Hematopoietic multipotent progenitor cell treated with erythropoietin and hydrocortisone succinate and interleukin-3 and kit ligand, for 8 days (in vitro differentiated cells): ENCODE data around the gene HLCS.

ENCODE experiments used
- DNase-seq: peaks from one replicate; pipeline ENCODE4 v3.0.0-alpha.2; 2015

Gene HLCS

DNA sequence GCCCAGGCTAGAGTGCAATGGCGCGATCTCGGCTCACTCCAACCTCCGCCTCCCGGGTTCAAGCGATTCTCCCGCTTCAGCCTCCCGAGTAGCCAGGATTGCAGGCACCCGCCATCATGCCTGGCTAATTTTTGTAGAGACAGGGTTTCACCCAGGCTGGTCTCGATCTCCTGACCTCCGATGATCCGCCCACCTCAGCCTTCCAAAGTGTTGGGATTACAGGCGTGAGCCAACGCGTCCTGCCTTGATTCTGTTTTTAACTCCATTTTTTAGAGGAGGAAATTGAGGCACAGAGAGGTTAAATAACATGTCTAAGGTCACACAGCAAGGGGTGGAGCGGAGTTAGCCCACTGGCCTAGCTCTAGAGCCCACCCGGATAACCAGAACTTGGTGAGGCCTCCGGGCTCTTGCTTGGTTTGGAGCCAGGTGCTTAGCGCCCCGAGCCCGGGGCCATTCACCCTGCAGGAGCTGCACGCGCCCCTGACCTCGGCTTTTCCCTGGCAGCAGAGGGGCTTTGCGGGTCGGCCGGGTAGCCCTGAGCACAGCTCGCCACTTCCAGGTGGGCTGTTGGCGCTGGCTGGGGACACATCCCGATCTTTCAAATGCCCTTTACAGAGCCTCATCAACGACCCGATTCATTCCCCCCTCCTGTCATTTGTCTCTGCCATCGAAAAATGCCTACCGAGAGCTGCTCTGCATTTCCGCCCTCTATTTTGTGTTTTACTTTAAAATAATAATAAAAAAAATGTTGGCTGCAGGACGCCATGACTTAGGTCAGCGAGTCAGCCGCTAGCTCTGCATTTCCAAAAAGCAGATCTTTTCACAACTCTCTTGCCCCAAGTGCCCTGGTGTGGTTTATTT lies 256.4 kb downstream of the HLCS start:
- no peak for DNase-seq

DNA sequence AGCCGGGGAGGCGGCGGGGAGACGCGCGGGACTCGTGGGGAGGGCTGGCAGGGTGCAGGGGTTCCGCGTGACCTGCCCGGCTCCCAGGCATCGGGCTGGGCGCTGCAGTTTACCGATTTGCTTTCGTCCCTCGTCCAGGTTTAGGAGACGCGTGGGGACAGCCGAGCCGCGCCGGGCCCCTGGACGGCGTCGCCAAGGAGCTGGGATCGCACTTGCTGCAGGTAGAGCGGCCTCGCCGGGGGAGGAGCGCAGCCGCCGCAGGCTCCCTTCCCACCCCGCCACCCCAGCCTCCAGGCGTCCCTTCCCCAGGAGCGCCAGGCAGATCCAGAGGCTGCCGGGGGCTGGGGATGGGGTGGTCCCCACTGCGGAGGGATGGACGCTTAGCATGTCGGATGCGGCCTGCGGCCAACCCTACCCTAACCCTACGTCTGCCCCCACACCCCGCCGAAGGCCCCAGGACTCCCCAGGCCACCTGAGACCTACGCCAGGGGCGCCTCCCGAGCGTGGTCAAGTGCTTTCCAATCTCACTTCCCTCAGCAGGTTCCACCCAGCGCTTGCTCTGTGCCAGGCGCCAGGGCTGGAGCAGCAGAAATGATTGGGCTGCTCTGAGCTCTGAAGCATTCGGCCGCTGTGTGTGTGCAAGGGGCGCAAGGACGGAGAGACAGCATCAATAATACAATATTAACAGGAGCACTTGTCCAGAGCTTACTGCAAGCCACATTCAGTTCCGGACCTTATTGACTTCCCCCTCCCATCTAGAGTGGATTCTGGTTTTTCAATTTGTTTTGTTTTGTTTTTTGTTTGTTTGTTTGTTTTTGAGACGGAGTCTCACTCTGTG lies 257.2 kb downstream of the HLCS start:
- no peak for DNase-seq

DNA sequence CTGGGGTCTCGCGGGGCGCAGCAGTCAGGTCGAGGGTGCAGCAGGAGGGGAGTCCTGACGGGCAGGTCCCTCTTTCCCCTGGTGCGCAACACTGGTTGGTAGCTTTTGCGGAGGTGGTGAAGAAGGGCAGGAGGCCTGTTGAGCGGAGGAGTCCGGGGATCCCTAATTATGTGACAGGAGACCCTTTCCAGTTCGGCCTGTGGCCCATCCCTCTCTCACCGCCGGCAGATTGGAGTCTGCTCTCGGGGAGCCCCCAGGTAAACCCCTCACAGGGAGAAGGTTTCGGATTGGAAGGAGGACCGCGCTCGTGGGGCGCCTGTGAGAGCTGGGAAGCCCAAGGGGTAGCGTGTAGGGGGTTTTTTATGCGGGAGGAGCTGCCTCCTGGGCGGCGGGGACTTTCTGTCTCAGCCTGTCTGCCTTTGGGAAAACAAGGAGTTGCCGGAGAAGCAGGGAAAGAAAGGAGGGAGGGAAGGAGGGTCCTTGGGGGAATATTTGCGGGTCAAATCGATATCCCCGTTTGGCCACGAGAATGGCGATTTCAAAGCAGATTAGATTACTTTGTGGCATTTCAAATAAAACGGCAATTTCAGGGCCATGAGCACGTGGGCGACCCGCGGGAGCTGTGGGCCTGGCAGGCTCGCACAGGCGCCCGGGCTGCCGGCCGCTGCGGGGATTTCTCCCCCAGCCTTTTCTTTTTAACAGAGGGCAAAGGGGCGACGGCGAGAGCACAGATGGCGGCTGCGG lies 258.0 kb downstream of the HLCS start:
- no peak for DNase-seq

DNA sequence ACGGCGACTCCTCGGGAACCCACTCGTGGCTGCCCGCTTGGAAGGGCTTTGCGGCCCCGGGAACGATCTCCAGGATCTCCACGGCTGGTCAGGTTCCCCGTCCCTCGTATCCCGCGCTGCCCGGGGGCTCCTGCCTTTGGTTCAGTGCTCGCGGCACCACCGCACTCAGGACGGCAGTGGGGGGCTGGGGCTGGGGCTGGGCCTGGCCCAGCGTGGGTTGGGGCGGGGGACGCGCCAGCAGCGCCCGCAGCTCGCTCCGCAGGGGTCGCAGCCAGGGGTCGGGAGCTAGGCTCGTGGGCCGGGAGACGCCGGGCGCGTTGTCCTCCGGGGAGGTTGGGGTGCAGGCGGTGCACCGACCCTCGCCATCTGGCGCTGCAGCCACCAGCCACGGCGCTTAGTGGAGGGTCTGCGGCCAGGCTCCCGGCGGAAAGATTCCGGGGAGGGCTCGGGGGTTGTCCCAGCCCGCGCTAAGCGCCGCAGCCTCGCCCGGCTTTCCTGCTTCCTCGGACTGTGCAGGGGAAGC lies 258.6 kb downstream of the HLCS start:
- no peak for DNase-seq

DNA sequence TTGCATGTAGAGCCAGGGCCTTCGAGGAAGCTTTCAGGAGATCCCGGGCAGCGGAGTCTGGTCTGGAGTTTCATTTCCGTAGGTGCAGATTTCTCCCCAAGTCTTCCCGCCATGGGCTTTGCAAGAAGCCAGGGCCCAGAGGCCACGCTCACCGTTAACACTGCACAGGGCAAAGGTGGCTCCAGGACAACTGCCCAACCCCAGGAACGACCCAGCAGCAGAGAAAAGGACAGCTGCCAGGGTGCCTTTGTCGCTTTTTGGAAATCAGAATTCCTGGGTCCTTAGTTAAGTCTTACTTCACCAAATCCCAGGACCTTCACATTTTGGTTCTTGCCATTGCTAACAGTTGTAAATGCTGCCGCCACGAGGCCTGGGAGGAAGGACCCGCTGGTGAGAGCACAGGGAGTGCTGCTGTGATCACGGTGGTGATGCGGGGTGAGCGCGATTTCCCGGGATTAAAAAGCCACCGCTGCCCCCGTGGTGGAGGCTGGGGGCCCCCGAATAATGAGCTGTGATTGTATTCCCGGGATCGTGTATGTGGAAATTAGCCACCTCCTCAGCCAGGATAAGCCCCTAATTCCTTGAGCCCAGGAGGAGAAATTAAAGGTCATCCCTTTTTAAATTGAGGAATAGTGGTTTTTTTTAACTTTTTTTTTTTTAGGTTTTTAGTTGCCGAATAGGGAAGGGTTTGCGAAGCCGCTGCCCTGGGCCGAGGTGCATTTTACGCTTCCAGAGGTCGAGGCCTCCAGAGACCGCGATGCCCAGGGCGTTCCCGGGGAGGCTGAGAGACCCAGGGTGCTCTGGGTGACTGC lies 259.3 kb downstream of the HLCS start:
- no peak for DNase-seq

DNA sequence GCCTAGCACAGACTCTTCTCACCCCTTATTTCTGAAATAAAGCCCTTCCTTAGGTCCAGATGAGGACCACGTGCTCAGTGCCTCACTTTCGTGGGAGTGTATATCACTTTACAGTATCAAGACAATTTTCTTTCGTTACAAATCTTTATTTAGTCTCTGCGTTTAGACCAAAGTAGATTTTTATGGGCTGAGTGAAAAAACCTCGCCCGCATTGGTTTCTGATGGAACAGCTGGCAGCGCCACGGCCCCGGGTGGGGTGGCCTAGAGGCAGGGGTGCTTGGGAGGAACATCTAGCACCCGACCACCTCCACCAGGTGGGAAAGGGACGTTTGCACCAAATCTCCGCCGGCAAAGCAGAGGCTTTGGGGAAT lies 260.0 kb downstream of the HLCS start:
- DNase-seq = no peak

DNA sequence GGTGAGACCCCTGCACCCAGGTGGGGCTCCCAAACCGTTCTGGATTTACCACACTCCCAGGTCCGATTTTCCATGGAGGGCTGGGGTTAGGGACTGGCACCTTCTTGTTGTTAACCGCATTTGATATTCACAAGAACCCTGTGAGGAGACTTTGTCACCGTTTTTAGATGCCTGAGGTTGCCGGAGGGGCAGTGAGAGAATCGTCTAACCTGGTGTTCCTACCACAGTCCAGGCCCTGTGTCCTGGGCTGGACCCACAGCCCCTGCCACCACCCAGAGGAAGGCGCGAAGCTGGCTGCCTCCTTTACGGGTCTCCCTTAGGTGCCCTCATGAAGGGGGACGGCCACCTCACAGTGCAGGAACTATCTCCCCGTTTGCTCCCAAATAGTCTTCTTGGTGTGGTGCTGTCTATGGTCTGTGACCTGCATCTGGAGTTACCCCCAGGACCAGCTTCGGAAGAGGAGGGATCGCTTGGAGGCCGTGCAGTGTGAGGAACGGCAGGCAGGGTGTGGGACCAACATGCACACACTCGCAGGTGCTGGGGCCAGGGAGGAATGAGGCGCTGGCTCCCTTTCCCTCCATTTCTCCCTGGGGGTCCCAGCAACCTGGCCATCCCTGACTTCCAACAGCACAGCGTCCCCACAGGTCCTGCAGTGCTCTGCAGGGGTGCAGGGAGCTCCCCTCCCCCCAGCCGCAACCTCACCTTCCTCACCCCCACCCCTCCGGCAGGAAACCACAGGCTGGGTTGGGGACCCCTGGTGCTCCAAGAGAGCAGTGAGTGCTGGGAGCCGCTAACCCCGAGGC lies 260.6 kb downstream of the HLCS start:
- DNase-seq = no peak

DNA sequence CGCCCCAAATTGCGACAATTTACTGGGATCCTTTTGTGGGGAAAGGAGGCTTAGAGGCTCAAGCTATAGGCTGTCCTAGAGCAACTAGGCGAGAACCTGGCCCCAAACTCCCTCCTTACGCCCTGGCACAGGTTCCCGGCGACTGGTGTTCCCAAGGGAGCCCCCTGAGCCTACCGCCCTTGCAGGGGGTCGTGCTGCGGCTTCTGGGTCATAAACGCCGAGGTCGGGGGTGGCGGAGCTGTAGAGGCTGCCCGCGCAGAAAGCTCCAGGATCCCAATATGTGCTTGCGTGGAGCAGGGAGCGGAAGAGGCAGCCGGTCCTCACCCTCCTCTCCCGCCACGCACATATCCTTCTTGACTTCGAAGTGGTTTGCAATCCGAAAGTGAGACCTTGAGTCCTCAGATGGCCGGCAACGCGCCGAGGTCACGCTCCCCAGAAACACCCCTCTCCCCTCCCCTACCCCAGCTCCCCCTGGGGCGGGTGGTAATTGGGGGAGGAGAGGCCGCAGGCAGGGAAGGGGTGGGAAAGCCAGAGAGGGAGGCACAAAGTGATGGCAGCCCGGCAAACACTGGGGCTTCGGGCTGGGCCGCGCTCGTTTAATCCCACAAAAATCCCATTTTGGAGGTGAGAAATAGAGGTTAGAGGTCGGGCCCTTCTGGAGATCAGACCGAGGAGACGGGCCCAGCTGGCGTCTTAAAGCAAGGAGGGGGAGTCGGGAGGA lies 261.4 kb downstream of the HLCS start:
- DNase-seq = no peak

DNA sequence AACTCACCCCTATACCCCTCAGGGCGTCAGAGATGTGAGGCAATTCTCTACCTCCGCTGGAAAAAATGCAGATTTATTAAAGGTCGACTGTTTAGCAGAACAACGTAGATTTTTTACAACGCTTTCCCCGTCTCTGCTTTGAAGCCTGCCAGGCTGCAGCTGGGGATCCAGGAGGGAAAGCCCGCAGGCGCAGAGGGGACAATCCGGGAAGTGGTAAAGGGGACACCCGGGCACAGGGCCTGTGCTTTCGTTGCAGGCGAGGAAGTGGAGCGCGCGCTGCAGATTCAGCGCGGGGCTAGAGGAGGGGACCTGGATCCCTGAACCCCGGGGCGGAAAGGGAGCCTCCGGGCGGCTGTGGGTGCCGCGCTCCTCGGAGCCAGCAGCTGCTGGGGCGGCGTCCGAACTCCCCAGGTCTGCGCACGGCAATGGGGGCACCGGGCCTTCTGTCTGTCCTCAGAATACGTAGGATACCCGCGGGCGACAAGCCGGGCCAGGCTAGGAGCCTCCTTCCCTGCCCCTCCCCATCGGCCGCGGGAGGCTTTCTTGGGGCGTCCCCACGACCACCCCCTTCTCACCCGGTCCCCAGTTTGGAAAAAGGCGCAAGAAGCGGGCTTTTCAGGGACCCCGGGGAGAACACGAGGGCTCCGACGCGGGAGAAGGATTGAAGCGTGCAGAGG lies 262.1 kb downstream of the HLCS start:
- DNase-seq = no peak

DNA sequence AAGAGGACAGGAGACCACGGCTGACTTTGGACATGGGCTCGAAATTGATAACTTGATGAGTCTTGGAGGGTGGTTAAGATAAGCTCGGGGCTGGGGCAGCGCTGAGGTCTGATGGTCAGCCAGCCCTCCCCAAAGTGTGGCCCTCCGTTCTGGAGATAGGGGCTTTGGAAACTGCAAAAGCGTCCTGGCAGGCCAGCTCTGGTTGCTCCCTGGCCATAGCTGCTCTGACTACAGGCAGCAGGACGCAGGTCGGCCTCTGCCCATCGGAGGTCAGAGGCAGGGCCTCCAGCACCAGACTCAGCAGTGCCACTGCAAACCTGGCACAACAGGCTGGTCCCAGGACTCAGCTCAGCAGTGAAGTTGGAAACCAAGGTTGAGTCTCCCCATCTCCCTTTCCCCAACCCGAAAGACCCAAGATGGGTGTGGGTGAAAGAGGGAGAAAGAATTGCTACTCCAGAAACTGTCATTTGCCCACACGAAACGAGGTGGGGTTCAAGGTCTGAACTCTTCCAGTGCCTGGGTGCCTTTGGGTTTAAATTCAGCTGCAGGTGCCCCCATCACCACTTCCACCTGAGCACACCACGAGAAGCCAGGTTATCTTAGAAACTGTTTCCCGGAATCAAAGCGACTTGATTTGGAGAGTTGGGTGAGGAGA lies 262.7 kb downstream of the HLCS start:
- no peak for DNase-seq

DNA sequence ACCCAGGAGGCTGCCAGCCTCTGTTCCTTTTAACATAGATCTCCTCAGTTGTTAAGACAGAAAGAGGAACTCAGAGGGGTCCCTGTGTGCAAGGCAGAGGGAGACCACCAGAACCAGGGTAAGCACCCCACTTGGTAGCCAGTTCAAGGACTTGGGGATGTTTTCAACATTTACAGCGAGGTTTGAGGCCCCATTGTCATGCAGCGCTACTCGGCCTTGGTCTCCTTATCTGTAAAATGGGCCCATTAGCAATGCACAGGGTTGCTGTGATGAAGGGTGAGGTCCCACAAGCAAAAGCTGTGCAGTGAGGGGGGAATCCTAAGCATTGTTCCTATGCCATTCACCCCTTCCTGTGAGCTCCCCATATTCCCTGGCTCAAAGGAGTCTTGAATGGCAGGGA lies 263.3 kb downstream of the HLCS start:
- DNase-seq = no peak

DNA sequence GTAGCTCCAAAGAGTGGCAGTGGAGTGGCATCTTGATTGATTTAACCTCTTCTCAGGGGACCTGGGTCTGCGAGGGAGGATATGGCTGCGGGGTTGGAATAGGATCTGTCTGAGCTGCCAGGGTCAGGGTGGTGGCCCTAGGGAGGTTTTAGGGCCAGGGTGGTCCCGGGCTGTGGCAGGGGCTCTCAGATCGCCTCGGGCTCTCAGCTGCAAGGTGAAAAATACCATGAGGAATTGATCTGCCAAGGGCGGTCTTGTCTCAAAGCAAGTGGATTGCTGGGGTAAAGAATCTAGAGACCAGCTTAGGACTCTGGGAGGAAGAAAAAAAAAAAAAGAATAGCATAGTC lies 263.9 kb downstream of the HLCS start:
- no peak for DNase-seq

DNA sequence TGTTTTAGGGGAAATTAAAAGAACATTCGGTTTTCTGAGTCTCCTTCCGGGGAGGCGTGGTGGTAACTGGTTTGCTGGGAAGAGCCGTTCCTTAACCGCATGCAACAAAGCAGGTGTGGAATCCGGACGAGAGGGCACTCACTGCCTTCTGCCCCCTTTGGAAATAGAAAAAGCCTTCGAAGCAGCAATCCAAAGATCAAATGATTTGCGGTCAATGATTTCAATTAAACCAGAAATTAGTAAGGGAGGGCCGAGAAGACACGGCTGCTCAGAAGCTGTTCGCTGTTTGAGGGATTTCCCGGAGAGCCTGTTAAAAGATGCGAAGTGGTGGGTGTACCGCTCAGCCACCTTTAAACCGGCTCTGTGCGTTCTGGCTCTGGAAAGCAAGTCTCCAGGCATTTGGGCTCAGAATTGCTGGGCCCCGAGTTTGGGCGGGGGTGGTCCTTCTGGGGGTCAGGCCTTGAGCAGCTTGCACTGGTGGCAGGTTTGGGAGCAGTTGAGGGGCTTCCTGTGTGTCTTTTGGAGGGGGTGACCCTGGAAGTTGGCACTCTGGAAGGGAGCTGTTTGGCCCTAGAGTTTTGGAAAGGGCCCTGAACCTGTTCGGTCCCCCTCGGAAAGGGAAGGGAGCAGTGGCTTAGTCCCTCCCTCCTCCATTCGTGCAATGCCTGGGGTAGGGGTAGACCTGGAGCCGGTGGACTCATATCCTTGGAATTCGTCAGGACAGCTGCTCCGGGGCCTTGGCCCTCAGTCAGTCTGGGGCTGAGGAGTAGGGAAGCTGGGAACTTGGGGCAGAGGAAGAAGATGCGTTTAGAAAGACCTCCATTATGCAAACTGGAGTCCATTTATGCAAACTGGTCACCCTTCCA lies 264.5 kb downstream of the HLCS start:
- no peak for DNase-seq

DNA sequence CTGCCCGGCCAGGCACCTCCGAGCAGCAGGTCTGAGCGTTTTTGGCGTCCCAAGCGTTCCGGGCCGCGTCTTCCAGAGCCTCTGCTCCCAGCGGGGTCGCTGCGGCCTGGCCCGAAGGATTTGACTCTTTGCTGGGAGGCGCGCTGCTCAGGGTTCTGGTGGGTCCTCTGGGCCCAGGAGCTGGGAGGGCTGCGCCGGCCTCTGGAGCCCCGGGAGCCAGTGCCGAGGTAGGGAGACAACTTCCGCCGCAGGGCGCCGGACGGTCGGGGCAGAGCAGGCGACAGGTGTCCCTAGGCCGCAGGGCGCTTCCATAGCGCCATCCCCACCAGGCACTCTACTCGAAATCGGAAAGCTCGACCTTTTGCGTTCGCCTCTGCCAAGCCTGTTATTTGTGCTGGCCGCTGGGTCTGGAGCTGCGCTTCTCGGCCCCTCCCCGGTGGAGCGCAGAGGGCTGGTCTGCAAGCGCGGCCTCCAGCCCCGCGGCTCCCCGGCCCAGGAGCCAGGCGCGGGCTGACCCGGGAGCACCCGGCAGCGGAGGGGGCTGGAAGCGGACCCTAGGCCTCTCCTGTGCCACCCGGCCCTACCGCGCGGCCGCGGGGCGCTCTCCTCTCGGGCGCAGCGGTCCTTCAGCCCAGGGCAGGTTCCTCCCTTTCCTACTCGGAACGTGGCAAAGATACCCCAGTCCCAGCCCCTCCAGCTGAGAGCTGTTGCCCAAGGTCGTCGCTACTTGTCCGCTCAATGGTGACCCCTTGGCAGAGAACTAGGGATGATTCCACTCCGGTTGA lies 265.3 kb downstream of the HLCS start:
- DNase-seq = no peak
